ENCODE results near the gene UBE2C.

Gene UBE2C

GRCh38 chr20:45861221-45862075 lies 49.0 kb downstream of the UBE2C start:
- DNase-seq: no peak

GRCh38 chr20:45863543-45864470 lies 51.4 kb downstream of the UBE2C start:
- DNase-seq: no peak

- DNase-seq: no peak
Observed at GRCh38 chr20:45866454-45866853, 54.0 kb downstream of the UBE2C start.
